ENCODE data around the gene RNU6-9. TPM values are rescaled to one million over a fixed set of nuclear protein-coding genes. Genes with fewer than 3 reads are reported as not detected.

RNU6-9 gene
- polyA plus RNA-seq, 1 experiment: not detected

GRCh38 chr19:911197-912033 lies 18.1 kb downstream of the RNU6-9 start:
- POLR2A ChIA-PET: no interaction called here
- peak overlapping the region; percentile 41; the same call in 1 of the 2 replicates for H3K4me3 ChIP-seq (ENCODE audit: low read depth, low read length)
- TF ChIP-seq CTCF (IDR thresholded peaks at IDR 0.05; ENCODE audit: low read depth, low read length): no peak
- peaks cover 7% of the 10 kb centered on the region; the same call in 1 of the 2 replicates for H3K9me3 ChIP-seq (ENCODE audit: control insufficient read depth, insufficient read depth, low read length)
- CTCF ChIA-PET: no interaction called here
- H3K27me3 ChIP-seq (ENCODE audit: control insufficient read depth, insufficient read depth, low read length): no peaks in the 10 kb centered on the region
- no peak overlapping the region for H3K27ac ChIP-seq (ENCODE audit: low read depth, low read length)
- DNase-seq (ENCODE audit: low read depth, low spot score): no peak

- ChIA-PET POLR2A (no interaction called here), CTCF (no interaction called here)
- TF ChIP-seq CTCF (IDR thresholded peaks at IDR 0.05; ENCODE audit: low read depth, low read length): no peak
- H3K4me3 ChIP-seq (ENCODE audit: low read depth, low read length): peak overlapping the region; percentile 86
- H3K27me3 ChIP-seq (ENCODE audit: control insufficient read depth, insufficient read depth, low read length): peaks cover 6% of the 10 kb centered on the region
- no peak for DNase-seq (ENCODE audit: low read depth, low spot score)
- H3K9me3 ChIP-seq (ENCODE audit: control insufficient read depth, insufficient read depth, low read length): peaks cover 7% of the 10 kb centered on the region; the same call in 1 of the 2 replicates
- no peak overlapping the region for H3K27ac ChIP-seq (ENCODE audit: low read depth, low read length)
Observed at GRCh38 chr19:912181-913079, 19.1 kb downstream of the RNU6-9 start.

DNA sequence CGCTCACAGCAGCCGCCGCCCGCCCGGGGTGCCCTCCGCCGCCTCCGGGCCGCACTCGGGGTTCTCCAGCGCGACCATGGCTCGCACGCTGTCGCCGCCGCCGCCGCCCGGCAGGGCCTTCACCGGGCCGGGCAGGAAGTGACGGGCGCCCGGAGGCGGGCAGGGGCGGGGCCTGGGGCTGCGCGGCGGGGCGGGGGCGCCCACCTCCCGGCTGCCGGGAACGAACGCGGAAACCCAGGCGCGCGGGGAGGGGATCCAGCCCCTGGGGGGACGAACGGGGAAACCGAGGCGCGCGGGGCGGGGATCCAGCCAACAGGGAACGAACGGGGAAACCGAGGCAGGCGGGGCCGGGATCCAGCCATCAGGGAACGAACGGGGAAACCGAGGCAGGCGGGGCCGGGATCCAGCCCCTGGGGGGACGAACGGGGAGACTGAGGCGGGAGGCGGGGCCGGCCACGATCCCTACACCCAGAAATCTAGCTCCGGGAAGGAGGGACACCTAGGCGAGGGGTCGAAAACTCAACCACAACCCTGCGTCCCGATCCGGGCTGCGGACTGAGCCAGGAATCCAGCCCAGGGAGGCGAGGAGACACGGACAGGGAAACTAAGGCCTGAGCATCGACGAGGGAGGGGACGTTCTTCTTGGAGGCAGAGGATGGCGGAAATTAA lies 19.9 kb downstream of the RNU6-9 start, which contains the start of gene R3HDM4:
Gene R3HDM4 (minus strand): TSS at position 140 of the 669 bp plus-strand sequence. CDS start 62 bp downstream, at position 78.
- Histone ChIP-seq H3K9me3 (ENCODE audit: control insufficient read depth, insufficient read depth, low read length) (peaks cover 7% of the 10 kb centered on the region; the same call in 1 of the 2 replicates), H3K4me3 (ENCODE audit: low read depth, low read length) (peak within 1 kb of the TSS; percentile 86), H3K27ac (ENCODE audit: low read depth, low read length) (peak within 1 kb of the TSS; percentile 68), H3K27me3 (ENCODE audit: control insufficient read depth, insufficient read depth, low read length) (peaks cover 12% of the 10 kb centered on the region)
- no peak for TF ChIP-seq CTCF (IDR thresholded peaks at IDR 0.05; ENCODE audit: low read depth, low read length)
- ChIA-PET POLR2A (no interaction called here), CTCF (interaction anchor here (0.9 to 1.0 kb wide), 2 partner anchors 72 to 143 kb away, joined by 3 to 4 read pairs; partner anchors contain the start of gene PRTN3)
- DNase-seq (ENCODE audit: low read depth, low spot score): no peak

DNA sequence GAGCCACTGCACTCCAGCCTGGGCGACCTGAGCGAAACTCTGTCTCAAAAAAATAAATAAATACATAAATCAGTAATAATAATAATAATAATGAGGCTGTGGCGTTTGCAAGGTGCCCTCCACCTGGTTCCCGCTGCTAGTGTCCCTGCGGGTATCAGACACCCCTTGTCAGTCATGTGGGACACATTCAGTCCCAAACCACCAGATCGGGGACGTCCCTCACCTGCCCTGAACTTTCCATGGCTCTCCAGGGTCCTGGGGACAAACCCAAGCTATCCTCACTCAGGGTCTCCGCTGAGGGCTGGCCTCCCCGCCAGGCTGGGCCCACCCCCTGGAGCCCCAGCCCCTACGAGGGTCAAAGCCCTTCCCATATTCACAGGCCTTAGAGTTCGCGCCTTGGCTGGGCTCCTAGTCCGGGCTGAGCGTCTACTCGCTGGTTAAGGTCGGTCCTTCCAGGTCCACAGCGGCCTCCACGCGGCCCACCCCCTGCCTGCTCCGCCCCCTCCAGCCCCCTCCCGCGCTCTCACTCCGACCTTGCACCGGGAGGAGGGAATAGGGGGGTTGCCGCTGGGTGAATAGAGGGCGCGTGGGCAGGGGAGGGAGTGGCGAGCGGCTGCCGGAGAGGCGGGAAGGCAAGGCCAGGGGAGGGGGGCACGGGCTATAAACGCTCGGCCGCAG lies 23.5 kb downstream of the RNU6-9 start:
- peaks cover 27% of the 10 kb centered on the region for H3K27me3 ChIP-seq (ENCODE audit: control insufficient read depth, insufficient read depth, low read length)
- H3K9me3 ChIP-seq (ENCODE audit: control insufficient read depth, insufficient read depth, low read length): peaks cover under 1% of the 10 kb centered on the region; the same call in 1 of the 2 replicates
- no peak for DNase-seq (ENCODE audit: low read depth, low spot score)
- CTCF ChIA-PET: no interaction called here
- POLR2A ChIA-PET: no interaction called here
- no peak overlapping the region for H3K27ac ChIP-seq (ENCODE audit: low read depth, low read length)
- H3K4me3 ChIP-seq (ENCODE audit: low read depth, low read length): peak overlapping the region; percentile 17; the same call in 1 of the 2 replicates
- TF ChIP-seq CTCF (IDR thresholded peaks at IDR 0.05; ENCODE audit: low read depth, low read length): no peak

Data from AG04450 (cell line).